Fibroblast of skin of right biceps (primary cell): ENCODE measurements around the gene GLI1.

Source experiments
- DNase-seq: peaks from one replicate; pipeline ENCODE4 v3.0.0-alpha.2; 2013

Gene GLI1

DNA sequence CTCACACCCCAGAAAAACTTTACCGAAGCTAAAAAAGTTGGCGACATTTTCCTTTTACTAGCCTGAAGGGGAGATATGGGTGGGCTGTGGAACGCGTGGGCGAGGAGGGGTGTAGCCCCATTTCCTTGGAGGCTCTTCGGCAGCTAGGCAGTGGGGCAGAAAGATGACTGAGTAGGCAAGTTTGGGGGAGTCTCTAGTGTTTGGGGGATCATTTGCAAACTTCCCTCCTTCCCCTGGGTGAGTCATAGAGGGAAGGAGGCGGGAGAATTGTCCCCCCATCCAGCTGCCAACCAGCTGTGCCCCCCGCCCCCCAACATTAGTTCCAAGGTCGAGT, 2.3 kb downstream of the GLI1 start:
- no peak for DNase-seq

DNA sequence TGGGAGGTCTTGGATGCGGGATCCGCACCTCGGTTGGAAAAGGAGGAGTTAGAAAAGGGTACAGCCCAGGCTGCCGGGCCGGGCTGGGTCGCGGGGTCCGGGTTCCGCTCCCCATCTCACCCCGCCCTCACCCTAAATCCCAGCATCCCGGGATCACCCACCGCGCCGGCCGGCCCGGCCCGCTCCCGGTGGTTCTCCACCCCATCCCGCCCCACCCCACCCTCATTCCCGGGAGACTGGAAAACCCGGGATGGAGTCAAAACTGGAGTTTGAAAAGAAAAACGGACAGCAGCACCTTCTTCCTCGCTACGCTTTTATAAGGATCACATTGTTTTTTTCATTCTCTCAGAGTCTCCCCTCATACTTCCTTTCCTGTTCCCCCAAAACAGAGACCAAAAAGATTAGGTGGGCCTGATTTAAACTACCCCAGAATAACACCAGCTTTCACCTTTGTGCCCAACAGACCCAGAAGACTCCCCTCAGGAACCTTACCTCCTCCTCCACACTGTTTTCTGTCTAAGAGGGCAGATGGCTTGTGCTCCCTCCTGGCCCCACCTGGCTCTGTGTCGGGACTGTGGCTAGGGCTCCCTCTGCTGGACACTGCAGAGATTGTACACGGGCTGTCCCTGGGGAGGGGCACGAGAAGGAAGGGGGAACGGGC, 2.8 kb downstream of the GLI1 start:
- peak; percentile 93 for DNase-seq

DNA sequence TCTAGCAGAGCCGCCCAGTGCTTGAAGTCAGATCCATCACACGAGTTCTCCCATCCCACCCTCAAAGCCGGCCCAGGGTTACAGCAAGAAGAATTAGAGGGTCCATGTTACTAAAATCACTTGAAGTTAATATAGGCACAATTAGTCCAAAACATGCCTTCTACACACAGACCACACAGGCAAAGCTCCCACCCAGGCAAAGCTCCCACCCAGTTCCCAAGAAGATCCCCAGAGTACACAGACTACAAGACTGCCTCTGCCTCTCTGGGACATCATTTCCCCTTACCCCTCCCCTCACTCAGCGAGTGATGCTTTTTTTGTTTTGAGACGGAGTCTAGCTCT, 3.3 kb downstream of the GLI1 start:
- no peak for DNase-seq

DNA sequence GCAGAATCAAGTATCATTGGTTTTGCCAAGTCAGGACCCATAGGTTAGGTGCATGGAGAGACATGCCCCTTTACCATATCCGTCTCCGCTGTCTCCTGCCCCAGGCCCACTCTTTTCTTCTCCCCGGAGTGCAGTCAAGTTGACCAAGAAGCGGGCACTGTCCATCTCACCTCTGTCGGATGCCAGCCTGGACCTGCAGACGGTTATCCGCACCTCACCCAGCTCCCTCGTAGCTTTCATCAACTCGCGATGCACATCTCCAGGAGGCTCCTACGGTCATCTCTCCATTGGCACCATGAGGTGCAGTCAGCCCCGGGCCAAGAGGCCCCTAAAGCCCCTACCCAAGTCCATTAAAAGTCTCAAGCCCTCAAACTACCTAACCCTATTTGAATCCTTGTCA, 5.0 kb downstream of the GLI1 start:
- DNase-seq = no peak

- no peak for DNase-seq
Measured at GRCh38 chr12:57465030-57465746, 5.6 kb downstream of the GLI1 start.

DNA sequence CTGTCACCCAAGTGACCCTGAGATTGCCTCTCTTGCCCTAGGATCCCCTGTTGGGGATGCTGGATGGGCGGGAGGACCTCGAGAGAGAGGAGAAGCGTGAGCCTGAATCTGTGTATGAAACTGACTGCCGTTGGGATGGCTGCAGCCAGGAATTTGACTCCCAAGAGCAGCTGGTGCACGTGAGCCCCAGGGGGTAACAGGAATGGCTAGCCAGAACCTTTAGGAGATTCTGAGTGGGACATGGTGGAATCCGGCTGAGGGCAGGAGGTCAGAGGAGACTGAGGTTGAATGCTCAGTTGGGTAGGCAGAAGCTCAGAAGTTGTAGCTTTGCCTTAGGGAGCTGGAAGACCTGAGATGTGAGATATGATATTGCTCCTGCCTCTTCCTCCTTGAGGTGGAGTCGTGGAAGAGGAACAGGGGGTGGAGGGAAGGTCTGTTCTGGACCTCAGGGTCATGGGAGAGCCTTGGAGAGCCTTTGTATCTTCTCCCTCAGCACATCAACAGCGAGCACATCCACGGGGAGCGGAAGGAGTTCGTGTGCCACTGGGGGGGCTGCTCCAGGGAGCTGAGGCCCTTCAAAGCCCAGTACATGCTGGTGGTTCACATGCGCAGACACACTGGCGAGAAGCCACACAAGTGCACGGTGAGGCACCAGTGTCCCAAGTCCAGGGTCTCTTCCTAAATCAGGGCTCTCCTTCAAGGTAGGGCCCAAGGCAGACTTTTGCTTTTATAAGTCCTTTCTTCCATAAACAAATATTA, 6.3 kb downstream of the GLI1 start:
- no peak for DNase-seq

DNA sequence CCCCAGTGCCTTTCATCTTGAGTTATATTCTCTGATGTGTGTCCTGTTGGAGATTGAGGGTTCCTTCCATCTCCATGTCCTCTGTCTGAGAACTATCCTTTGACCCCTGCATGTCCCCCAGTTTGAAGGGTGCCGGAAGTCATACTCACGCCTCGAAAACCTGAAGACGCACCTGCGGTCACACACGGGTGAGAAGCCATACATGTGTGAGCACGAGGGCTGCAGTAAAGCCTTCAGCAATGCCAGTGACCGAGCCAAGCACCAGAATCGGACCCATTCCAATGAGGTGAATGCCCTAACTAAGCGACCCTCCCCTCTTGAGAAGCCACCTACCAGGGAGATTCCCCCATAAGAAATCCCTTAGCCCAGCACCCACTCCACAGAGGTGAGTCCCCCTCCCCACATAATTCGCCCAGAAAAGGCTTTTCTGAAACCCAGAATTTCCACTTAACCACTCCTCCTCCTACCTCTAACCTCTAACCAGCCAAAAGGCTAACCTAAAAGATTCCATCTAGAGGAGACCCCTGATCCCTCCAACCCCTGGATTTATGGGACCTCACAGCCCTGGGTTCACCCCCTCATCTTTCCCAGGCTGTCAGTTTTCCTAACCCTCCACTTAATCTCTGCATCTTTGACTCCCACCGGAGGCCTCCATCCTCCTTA, 7.8 kb downstream of the GLI1 start:
- DNase-seq = no peak

DNA sequence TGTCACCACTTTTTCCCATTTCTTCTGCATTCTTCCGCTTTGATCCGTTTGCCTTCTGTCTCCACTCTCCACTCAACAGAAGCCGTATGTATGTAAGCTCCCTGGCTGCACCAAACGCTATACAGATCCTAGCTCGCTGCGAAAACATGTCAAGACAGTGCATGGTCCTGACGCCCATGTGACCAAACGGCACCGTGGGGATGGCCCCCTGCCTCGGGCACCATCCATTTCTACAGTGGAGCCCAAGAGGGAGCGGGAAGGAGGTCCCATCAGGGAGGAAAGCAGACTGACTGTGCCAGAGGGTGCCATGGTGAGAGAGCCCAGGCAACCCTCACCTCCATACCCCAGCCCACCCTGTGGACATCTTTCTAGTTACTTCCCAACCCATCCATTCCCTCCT, 8.3 kb downstream of the GLI1 start:
- DNase-seq = no peak

- DNase-seq = no peak
Measured at GRCh38 chr12:57469296-57470164, 9.9 kb downstream of the GLI1 start.

DNA sequence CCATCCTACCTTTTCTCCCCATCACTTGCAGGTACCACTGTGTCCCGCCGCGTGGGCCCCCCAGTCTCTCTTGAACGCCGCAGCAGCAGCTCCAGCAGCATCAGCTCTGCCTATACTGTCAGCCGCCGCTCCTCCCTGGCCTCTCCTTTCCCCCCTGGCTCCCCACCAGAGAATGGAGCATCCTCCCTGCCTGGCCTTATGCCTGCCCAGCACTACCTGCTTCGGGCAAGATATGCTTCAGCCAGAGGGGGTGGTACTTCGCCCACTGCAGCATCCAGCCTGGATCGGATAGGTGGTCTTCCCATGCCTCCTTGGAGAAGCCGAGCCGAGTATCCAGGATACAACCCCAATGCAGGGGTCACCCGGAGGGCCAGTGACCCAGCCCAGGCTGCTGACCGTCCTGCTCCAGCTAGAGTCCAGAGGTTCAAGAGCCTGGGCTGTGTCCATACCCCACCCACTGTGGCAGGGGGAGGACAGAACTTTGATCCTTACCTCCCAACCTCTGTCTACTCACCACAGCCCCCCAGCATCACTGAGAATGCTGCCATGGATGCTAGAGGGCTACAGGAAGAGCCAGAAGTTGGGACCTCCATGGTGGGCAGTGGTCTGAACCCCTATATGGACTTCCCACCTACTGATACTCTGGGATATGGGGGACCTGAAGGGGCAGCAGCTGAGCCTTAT, 10.8 kb downstream of the GLI1 start:
- DNase-seq = no peak

DNA sequence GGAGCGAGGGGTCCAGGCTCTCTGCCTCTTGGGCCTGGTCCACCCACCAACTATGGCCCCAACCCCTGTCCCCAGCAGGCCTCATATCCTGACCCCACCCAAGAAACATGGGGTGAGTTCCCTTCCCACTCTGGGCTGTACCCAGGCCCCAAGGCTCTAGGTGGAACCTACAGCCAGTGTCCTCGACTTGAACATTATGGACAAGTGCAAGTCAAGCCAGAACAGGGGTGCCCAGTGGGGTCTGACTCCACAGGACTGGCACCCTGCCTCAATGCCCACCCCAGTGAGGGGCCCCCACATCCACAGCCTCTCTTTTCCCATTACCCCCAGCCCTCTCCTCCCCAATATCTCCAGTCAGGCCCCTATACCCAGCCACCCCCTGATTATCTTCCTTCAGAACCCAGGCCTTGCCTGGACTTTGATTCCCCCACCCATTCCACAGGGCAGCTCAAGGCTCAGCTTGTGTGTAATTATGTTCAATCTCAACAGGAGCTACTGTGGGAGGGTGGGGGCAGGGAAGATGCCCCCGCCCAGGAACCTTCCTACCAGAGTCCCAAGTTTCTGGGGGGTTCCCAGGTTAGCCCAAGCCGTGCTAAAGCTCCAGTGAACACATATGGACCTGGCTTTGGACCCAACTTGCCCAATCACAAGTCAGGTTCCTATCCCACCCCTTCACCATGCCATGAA, 11.5 kb downstream of the GLI1 start:
- no peak for DNase-seq

- DNase-seq = no peak
Measured at GRCh38 chr12:57471661-57472060, 12.1 kb downstream of the GLI1 start.

DNA sequence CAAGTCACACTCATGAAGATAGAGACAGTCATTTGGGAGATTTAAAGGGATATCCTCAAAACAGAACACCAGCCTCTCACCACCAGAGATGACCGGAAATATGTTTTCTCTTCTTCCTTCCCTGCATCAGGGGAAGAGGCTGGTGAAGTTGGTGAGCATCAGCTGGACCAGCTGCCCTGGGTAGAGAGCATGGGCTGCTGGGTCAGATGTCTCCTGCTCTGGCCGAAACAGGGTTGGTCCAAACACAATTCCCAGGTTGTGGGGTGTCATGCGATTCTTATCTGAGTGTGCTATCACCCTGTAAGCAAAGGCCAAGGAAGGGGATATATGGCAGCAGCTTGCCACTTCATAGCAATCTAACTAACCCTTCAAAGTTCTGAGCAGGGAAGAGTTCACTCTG, 12.8 kb downstream of the GLI1 start:
- DNase-seq = no peak

DNA sequence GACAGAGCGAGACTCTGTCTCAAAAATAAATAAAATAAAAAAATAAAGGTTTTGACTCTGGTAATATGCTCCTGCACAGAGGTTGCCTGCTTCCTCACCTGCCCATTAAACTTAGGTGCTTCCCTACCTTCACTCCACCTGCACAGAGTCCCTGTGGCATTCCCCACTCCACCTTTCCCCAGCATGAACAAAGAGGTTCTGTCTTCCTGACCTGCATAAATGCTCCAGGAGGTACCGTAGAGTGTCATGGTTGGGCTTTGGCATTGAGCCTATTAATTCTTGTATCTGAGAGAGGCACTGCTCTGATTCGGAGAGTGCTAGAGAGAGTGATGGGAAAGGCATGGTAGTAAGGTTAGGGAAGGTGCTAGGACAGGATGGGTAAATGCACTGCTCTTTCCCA, 13.8 kb downstream of the GLI1 start:
- no peak for DNase-seq

DNA sequence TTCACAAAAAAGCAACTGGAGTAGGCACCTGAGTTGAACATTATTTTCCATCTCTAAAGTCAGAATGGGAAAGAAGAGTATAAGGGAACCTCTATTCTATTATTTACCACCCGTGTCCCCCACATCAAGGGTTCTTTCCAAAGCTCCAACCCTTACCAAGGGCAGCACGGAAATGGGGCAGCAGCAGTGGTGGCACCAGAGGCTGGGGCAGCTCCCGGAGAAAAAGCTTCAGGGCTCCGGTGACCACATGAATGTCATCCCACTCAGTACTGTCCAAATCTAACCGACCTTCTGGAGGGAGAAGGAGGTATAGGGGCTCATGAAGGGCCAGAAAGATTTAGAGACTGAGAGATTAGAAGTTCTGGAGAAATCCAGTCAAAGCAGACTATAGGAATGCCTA, 14.3 kb downstream of the GLI1 start:
- no peak for DNase-seq

DNA sequence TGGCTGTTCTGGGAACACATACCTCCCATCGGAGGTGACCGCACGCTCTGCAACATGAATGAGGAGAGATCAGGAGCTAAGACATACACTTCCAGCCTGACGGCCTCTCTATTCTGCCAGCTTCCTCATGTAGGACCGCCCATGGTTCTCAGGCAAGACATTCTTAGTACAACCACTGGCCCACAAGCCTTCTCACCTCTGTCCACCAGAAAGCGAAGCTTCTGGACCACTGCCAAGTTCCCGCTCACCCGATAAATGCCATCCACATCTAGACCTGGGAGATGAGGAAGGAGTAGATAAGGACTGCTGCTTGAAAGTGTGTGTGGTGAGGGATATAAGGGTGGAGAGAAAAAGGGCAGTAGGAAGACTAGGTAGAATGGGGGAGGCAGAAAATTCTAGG, 14.8 kb downstream of the GLI1 start:
- DNase-seq = no peak

DNA sequence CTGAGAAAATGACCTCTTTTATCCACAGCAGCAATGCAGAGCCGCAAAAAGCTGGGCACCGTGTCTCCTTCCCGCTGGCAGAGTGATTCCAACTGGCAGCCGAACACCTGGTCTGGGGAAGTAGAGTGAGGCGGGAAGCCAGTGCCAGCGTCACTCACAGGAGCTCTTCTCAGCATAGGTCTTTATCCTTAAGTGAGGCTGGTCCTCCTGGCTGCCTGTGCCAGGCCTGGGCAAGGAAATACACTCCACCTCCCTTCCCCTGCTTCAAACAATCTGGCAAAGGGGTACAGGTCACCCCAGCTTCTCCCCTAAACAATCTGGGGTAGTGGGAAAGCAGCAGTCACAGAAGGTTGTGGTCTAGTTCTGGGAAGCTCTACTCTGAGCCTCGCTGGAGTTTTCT, 15.3 kb downstream of the GLI1 start:
- no peak for DNase-seq

- no peak for DNase-seq
Measured at GRCh38 chr12:57475271-57476161, 15.9 kb downstream of the GLI1 start.

- no peak for DNase-seq
Measured at GRCh38 chr12:57476162-57476992, 16.8 kb downstream of the GLI1 start.
